Measurements from ENCODE around the gene EPG5.
"Not testable (repeated sequence)": the region's sequence is repeated elsewhere in the genome, so short reads cannot be mapped to it uniquely, and the experiment has no call there.

GRCh38 chr18:45826716-45827115, 140.4 kb downstream of the EPG5 start:
- TF ChIP-seq CTCF (conservative IDR thresholded peaks at IDR 0.05; ENCODE audit: low read length); EZH2phosphoT487 (IDR thresholded peaks at IDR 0.05; ENCODE audit: borderline replicate concordance, low read depth, low read length): not testable (repeated sequence)
